ENCODE measurements around the gene ITM2A. TPM values are rescaled to one million over a fixed set of nuclear protein-coding genes. Genes with fewer than 3 reads are reported as not detected.

ITM2A gene
- polyA plus RNA-seq (ENCODE audit: insufficient read length in 3 of 3): 100 to 1,000 TPM in 2 of 3 donors, 10 to 100 TPM in 1; 89.1 to 108 (median 100) TPM

DNA sequence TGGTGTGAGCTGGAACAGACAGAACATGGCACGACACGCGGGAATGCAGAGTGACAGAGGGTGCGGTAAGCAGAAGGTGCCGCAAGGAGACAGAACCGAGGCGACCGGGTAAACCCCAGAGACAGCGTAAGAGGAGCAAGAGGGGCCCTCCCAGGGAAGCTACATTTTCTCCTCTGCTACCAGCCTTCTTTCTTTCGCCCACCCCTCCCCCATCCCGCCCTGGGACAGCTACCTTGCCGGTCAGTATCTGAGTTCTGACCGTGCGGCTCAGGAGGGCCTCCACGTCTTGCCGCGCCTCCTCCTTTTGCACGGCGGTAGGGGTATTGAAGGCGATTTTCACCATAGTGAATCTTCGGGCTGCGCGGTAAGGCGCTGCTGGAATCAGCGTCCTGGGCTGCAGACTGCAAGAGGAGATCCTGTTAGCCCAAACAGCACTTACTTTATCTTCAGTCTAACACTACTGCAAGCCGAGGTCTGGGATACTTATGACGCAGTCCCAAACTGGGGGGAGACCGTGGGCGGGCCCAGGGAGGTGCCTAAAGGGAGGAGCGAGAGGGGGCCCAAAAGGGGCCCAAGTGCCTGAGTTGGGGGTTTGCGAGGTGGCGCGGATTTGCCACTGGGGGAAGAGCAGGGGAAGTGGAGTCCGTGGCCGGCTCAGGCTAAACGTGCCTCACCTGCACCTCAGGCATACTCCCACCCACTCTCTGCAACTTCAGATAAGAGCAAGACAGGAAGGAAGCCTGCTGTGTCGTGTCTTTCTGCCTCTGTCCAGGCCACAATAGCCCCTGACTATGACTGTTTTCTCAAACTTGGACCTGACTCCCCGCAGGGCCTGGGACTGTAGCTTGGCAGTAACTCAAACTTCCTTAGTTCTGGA, at the start of gene ITM2A:
Gene ITM2A (minus strand): TSS at position 462 of the 877 bp plus-strand sequence. CDS start 119 bp downstream, at position 343.
- DNase-seq (ENCODE audit: low read depth in 3 of 3, low spot score in 2 of 3): no peak

DNA sequence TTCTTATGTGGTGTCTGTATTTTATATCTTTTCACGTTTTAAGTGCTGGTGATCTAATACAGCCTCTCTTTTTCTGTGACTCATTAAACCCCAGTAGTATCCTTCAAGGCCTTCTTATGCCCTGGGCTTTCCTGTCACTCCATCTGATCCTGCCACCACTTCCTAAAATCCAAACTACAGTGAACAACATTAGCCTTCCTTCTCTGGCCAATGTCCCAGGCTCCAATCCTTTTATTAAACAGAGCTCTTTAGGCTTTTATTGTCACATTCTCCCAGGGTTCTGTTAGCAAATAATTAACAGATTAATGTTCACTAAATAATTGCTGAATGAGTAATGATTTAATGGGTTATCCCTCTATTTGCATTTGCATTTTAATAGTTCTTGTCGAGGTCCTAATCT, 47.9 kb upstream of the ITM2A start:
- DNase-seq (ENCODE audit: low read depth in 3 of 3, low spot score in 2 of 3): no peak

DNA sequence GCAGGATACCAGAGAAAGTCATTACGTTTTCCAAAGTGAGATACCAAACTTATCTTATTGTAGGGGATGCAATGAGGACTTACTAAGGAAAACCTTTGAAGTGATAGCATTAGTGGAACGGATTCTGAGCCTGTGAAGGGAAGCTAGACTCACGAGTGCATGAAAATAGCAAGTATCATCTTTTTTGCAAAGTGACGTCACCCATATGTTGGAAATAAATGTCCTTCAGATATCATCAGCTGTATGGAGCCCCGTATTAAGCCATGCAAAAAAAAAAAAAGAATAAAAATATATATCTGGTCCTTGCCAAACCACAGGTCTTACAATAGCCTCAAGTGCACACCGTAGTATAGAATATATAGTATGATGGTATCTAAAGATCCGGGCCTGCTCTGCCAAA, 46.8 kb upstream of the ITM2A start:
- DNase-seq (ENCODE audit: low read depth in 3 of 3, low spot score in 2 of 3): no peak

DNA sequence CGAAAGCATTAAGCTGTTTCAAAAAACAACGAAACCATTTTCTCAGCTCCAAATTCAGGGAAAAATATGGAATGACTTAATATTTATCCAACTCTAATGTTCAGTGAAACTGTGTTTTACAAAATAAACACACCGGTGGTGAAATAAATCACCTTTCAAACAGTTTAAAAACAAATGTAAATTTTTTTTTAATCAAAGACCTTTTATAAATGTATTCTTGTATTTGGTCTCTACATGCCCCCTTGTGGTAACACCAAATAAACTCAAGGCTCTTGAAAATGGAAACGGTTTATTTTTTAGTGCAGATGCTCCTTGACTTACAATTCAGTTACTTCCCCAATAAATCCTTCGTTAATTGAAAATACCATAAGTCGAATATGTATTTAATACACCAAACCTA, 45.8 kb upstream of the ITM2A start:
- no peak for DNase-seq (ENCODE audit: low read depth in 3 of 3, low spot score in 2 of 3)

DNA sequence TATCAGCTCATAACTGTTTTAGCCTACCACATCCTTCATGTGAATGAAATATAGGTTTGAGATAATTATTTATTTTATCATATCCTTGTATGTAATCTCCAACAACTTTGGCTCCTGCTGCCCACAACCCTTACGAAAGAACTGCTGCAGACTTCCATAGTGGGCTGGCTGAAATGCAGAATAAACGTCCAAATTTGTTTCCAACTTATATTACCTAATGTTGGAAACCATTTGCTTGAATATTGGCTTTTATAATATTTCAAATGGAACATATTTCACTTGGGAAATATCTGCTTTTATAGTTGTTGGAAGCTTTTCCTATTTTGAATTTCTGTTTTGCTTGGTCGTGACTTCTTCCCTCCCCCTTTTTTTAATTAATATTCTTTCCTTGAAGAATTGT, 45.0 kb upstream of the ITM2A start:
- DNase-seq (ENCODE audit: low read depth in 3 of 3, low spot score in 2 of 3): no peak

DNA sequence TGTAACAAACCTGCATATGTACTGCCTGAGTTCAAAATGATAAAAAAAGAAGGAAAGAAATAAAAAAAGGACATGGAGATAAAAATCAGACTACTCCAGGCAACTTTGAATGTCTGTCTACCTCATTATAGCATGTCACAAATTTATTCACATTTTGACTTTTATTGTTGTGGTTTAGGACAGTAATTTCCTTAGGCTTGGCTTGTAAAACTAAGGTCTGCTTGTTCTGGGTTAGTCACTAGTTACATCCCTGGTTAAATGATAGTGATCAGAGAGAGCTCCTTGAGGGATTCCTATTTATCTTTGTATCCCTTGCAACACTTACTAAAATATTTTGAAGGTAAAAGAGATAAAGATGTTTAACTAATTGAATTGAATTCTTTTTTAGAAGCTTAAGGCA, 42.5 kb upstream of the ITM2A start:
- no peak for DNase-seq (ENCODE audit: low read depth in 3 of 3, low spot score in 2 of 3)

DNA sequence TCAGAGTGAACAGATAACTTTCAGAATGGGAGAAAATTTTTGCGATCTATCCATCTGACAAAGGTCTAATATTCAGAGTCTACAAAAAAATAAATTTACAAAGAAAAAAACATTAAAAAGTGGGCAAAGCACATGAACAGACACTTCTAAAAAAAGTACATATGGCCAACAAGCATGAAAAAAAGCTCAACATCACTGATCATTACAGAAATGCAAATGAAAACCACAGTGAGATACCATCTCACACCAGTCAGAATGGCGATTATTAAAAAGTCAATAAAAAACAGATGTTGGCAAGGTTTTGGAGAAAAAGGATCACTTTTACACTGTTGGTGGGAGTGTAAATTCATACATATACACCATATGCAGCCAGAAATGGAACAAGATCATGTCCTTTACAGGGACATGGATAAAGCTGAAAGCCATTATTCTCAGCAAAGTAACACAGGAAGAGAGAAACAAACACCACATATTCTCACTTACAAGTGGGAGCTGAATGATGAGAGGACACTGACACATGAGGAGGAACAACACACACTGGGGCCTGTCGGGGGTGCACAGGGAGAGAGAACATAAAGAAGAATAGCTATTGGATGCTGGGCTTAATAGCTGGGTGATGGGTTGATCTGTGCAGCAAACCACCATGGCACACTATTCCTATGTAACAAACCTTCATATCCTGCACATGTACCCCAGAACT, 41.6 kb upstream of the ITM2A start:
- no peak for DNase-seq (ENCODE audit: low read depth in 3 of 3, low spot score in 2 of 3)

DNA sequence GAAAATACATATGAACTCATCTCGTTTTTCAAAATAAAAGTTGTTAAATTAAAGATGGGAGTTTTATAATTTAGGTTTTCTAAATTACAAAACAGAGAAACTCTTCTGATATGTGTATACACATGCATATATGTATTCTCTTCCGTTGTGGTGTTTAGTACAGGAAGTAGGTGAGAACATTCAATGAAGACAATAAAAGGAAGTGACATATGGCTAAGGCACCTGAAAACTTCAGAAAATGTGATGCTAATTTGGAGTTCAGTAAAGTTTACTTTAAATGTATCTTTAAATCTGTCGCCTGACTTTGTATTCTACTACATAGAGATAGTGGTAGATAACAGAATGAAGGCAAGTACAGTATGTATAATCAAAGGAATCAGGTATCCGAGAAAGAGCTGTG, 33.5 kb upstream of the ITM2A start:
- no peak for DNase-seq (ENCODE audit: low read depth in 3 of 3, low spot score in 2 of 3)

DNA sequence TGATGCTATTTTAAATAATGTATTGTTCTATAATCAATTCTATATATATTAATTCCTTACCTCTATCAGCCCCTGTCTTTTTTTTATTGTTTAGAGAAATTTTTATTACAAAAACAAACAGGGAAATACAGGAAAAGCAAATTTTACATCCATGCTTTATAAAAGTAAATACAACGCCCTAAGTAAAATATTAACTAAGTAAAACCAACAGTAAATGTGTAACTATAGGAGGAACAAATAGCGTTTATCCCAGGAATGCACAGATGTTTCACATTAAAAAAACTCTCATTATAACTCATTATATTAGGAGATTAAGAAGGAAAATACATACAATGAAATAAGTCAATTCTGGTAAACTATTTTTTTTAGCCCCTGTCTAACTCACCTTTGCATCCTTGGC, 8.2 kb upstream of the ITM2A start:
- no peak for DNase-seq (ENCODE audit: low read depth in 3 of 3, low spot score in 2 of 3)

DNA sequence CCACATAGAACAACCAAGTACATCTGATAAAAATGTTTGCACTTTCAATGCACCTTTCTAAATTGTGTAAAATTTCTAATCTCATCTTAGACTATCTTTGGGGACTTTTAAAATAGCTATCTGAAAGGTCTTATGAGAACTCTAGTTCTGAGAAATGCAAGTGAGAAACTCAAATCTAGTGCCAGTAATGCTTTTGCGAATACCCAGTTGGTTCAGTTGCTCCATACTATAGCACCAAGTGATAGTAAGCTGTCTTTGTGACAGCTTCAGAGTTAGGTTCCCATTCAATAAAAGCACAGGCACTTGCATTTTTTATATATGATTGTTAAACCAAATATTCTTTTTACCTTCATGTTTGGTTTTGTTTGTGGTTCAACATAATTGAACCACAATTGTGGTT, 4.5 kb upstream of the ITM2A start:
- no peak for DNase-seq (ENCODE audit: low read depth in 3 of 3, low spot score in 2 of 3)

DNA sequence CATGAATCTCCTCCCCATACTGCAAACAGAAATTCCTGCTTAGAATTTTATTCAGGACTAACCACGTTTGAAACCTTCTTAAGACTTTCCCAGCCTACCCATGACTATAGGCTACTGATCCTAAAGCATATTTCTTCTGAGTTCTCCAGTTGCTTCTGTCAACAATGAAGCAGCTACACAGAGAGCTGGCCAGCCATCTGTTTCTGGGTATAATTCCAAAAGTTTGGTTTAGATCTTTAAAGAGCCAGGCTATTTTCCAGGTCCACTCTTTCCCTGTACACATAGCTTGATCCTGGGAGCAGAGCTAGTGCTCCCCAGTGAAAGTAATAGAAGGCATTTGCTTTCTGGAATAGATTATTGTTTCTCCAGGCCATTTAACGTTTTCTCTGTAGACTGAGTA, 4.0 kb upstream of the ITM2A start:
- no peak for DNase-seq (ENCODE audit: low read depth in 3 of 3, low spot score in 2 of 3)

DNA sequence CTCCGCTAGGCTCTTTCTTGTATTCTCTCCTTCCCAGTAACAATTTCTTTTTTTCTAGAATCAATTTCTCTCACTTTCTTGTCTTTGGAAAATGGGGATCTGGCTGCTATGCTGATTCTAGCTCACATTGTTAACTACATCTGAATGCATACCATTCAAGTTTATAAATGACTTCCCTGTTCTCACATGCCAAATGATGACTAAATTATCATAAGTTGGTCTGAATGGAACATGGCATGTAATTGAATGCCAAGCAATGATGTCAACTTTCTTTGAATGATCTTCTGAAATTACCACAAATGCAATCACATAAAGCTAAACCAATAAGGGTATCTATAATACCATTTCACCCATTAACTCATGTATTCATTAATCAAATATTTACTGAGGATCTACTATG, 2.7 kb upstream of the ITM2A start:
- DNase-seq (ENCODE audit: low read depth in 3 of 3, low spot score in 2 of 3): no peak

DNA sequence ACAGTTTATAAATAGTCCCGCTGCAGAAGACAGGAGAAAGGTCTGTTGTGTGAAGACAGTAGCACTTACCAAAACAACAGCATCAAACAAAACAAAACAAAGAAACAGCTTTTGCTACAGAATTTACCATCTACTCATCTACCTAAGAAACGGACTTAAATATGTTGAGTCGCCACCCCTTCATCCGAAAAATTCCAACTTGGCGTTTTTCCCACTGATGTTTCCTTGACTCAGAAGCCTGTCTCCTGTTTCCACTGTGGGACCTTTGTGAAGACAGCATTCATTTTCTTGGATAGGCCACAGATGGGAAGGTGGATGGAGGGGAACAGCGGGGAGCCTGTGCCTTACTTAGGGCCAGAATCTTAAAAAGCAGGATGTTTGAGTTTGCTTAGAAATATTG, 1.3 kb upstream of the ITM2A start:
- no peak for DNase-seq (ENCODE audit: low read depth in 3 of 3, low spot score in 2 of 3)

DNA sequence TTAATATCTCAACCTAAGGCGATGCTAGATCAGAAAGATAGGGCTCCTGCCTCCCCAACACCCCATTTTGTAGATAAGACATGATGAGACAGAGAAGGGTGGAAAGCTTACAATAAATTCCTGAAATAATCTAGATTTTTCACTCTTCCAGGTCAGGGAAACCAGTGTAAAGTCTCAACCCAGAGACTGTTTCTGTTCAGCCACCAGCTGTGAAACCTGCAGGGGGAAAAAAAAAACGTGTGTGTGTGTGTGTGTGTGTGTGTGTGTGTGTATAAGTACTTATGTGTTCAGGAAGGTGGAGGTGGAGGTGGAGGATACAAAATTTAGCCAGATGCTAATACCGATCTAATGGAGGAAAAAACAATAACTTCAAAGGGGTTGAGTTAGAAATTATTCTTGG, 773 bp upstream of the ITM2A start:
- no peak for DNase-seq (ENCODE audit: low read depth in 3 of 3, low spot score in 2 of 3)

DNA sequence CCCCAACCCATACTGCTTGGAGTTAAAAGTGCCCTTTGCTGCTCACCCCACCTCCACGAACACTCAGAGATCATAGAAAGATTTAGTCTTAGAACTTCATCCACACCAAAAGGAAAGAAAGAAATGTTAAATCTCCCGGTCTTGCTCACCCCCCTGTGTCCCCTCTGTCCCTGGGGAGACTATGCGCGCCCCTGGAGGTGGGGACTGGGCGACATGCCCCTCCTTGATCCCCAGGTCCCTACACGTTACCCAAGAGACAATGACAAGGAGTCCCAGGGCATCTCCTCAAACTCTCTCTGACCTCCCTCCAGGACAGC, 620 bp downstream of the ITM2A start:
- no peak for DNase-seq (ENCODE audit: low read depth in 3 of 3, low spot score in 2 of 3)

DNA sequence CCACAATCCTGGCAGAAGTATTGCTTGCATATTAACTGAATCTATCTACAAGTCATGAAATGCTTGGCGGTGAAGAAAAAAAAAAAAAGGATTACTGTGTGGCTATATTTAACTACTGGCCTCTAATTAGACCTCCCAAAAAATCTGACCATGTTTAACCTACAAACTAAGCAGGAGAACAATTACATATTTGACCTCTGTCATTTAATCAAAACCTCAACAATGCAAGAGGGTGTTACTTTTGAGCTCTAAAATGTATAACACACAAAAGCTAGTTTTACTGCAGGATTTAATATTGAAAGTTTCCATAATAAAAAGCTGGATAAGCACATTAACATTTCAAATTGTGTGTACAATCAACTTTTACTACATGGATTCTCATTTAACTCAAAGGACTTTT, 1.5 kb downstream of the ITM2A start:
- no peak for DNase-seq (ENCODE audit: low read depth in 3 of 3, low spot score in 2 of 3)

DNA sequence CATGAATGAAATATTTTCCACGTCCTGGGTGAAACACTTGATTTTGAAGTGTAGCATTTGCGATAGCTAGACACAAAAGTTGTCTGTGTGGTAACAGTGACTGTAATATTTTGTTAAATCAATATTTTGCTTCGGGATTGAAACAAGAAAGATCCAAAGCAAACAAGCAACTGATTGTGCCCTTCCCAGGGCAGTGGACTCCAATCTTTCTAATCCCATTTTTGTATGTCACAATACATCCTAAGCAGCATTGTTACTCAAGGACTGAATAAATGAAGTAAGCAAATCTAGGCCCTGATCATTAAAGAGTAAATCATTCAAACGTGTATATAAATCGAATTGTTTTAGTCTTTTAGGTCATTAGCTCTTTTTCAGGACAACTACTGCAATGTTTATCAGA, 2.8 kb downstream of the ITM2A start:
- no peak for DNase-seq (ENCODE audit: low read depth in 3 of 3, low spot score in 2 of 3)

DNA sequence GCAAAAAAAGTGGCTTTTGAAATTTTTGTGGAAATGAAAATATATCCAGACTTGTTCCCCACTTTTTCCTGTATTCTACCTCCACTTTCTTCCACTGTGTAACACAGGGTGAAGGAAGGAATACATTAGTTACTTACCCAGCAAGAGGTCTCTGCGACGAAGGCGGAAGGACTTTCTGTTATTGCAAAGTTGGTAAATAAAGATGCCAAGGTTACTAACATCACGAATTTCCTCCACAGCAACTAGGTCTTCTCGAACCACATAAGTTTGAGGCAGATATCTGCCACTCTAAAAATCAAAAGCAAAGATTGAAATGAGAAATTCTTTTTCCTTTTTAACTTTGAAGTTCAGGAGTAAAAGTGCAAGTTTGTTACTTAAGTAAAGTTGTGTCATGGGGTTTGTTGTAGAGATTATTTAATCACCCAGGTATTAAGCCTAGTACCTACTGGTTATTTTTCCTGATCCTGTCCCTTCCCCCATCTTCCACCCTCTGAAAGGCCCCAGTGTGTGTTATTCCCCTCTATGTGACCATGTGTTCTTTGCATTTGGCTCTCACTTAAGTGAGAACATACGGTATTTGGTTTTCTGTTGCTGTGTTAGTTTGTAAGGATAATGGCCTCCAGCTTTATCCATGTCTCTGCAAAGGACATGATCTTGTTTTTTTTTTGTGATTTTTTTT, 5.8 kb downstream of the ITM2A start:
- no peak for DNase-seq (ENCODE audit: low read depth in 3 of 3, low spot score in 2 of 3)

DNA sequence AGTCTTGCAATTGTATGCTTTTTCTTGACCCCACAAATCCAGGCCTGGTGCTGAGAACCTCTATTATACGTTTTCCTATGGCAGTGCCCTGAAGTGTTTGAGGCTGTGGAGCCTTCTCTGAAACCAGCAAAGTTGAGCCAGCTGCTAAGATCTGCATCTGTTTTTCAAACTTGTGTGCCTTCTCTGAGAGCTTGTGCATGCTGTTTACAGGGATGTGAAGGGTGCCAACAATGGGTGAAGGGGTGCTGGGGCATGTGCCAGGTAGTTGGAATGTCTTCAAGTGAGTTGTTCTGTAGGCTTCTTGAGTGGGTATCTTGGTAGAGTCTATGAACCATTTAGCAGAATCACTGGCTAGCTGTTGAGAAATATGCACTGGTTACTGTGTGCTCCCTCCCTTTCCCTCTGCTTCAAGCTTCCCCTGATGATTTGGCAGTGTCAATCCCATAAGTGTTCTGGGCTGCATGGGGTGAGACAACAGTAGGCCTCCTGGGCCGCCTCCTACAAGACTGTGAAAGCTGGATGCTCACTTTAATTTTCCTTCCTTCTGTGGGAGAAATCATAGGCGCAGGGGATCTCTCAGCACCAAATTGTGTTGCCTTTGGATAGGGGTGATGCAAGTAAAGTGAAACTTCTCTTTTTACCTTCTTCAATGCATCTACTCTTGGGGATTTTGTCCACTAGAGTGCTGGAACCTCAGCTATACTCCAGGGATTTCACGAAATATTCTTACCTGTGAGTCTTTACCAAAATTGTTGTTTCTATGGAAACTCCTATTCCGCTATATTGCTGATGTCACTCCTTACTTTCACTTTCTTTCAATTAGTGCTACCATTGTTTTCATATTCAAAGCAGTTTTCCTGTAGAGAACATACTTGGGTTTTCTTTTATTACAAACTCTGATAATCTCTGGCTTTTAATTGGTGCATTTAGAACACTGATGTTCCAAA, 30.0 kb downstream of the ITM2A start:
- DNase-seq (ENCODE audit: low read depth in 3 of 3, low spot score in 2 of 3): no peak

DNA sequence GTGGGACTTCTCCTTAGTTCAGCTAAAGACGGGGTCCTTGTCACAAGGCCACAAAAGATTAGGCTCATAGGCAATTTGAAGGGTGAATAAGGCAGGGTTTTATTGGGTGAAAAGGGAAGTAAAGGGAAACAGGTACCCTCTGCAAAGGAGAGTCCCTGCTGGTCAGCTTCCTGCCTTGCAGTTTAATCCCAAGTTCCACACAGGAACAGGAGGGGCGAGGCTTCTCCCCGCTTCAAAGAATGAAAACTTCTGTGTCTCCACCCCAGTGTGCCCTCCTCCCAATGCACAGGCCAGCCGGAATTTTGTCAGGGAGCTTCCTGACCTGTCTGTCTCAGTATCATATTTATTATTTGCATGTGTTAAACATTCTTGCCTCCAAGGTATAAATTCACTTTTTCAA, 37.1 kb downstream of the ITM2A start:
- no peak for DNase-seq (ENCODE audit: low read depth in 3 of 3, low spot score in 2 of 3)

Data from right renal cortex interstitium (tissue), 3 donors.